Measurements from ENCODE around the gene SLC29A3.

DNA sequence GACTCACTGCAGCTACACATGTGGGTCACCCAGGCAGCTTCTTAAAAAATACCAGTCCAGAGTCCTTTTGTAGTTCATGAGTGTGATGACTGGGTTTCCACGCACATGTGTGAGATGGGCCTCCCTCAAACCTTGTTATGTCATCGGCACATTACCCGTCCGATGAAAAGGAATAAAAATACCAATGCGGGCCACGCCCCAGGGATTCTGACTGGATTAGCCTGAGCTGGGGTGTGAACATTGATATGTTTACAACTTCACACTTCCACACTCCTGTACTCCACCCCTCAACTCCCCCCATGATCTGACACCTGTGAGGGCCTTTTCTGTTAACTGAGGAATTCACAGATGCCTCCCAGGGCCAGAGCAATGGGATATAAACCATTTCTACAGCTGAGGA lies 6.2 kb downstream of the SLC29A3 start:
- TF ChIP-seq CTCF (IDR thresholded peaks at IDR 0.05; ENCODE audit: insufficient read depth, low read length, poor library complexity, severe bottlenecking) (no peak), EZH2phosphoT487 (conservative IDR thresholded peaks at IDR 0.05; ENCODE audit: low read length) (no peak)
